Muscle of arm (tissue), 12 donors: ENCODE measurements around the gene NLRP12. TPM values are rescaled to one million over a fixed set of nuclear protein-coding genes. Genes with fewer than 3 reads are reported as not detected.
A peak's percentile ranks its signal among the peaks of the same experiment; 100 is the strongest.
"Not testable (repeated sequence)": the region's sequence is repeated elsewhere in the genome, so short reads cannot be mapped to it uniquely, and the experiment has no call there.

Experiments
- DNase-seq: peaks from one replicate; pipeline ENCODE4 v3.0.0-alpha.2; 2013
- polyA plus RNA-seq, 12 donors: library from polyadenylated mRNA; unstranded; fragments of 120-200 nt; gene quantifications; one replicate each; pipeline ENCODE4 v1.2.1, GENCODE V29; 2013; ENCODE audit not compliant: insufficient read length in 12 of 12

Gene NLRP12
- polyA plus RNA-seq, 12 donors: 0.20 to 0.62 (median 0.32) TPM; not detected in 2

DNA sequence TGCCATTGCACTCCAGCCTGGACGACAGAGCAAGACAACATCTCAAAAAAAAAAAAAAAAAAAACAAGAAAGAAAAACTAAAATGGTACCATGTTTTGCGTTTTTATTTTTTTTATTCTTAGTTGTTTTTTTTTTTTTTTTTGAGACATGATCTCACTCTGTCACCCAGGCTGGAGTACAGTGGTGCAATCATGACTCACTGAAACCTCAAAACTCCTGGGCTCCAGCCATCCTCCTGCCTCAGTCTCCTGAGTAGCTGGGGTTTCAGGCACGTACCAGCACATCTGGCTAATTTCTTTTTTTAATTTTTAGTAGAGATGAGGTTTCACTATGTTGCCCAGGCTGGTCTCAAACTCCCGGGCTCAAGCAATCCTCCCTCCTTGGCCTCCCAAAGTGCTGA is 16.8 kb upstream of the NLRP12 start:
- DNase-seq: not testable (repeated sequence)

DNA sequence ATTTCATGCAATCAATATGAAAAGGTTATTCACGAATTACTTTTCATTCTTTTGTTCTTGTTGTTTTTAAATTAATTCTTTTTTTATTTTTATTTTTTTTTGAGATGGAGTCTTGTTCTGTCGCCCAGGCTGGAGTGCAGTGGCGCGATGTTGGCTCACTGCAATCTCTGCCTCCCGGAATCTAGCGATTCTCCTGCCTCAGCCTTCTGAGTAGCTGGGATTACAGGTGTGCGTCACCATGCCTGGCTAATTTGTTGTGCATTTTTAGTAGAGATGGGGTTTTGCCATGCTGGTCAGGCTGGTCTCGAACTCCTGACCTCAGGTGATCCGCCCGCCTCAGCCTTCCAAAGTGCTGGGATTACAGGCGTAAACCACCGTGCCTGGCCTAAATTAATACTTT is 16.1 kb upstream of the NLRP12 start:
- not testable (repeated sequence) for DNase-seq

DNA sequence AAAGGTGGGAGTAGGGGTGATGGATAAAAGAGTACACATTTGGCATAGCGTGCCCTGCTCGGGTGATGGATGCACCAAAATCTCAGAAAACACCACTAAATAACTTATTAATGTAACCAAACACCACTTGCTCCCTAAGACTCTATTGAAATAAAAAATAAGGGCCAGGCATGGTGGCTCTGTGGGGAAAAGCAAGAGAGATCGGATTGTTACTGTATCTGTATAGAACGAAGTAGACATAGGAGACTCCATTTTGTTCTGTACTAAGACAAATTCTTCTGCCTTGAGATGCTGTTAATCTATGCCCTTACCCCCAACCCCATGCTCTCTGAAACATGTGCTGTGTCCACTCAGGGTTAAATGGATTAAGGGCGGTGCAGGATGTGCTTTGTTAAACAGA is 14.3 kb upstream of the NLRP12 start:
- not testable (repeated sequence) for DNase-seq

DNA sequence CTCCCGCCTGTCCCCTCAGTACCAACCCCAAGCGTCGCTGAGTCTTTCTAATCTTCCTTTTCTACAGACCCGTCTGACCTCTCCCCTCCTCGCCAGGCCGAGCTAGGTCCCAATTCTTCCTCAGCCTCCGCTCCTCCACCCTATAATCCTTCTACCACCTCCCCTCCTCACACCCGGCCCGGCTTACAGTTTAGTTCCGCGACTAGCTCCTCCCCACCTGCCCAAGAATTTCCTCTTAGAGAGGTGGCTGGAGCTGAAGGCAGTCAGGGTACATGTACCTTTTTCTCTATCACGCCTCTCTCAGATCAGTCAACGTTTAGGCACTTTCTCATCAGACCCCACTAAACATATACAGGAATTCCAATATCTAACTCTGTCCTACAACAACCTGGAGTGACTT is 8.7 kb upstream of the NLRP12 start:
- DNase-seq: not testable (repeated sequence)

DNA sequence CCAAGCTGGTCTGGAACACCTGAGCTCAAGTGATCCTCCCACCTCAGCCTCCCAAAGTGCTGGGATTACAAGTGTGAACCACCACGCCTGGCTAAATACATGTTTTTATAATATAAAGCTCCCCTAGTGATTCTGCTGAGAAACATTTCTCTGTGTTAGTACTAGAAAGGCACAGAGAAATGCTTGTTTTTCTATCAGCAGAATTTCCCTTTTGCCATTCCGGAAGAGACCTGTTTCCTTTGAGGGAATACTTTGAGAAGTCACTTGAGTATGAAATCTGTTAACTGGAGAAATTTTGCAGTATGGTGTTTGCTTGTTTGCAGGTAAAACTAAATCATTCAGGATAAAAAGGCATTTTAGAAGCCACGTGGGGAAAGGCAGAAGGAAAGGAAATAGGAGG is 4.4 kb upstream of the NLRP12 start:
- DNase-seq: no peak

DNA sequence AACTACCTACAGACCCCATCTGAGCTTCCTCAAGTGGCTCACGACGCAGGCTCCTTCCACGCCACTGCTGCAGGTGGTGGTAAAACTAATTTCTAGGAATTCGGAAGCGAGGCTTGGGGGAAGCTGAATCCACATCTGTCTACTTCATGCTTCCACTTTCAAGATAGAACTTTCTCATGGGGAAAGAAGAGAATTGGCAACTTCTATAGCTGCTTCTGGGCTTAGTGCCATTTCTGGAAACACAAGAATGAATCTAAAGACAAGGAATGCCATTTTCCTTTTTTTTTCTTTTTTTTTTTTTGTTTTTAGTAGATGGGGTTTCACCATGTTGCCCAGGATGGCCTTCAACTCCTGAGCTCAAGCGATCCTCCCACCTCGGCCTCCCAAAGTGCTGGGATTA is 2.8 kb upstream of the NLRP12 start:
- no peak for DNase-seq

DNA sequence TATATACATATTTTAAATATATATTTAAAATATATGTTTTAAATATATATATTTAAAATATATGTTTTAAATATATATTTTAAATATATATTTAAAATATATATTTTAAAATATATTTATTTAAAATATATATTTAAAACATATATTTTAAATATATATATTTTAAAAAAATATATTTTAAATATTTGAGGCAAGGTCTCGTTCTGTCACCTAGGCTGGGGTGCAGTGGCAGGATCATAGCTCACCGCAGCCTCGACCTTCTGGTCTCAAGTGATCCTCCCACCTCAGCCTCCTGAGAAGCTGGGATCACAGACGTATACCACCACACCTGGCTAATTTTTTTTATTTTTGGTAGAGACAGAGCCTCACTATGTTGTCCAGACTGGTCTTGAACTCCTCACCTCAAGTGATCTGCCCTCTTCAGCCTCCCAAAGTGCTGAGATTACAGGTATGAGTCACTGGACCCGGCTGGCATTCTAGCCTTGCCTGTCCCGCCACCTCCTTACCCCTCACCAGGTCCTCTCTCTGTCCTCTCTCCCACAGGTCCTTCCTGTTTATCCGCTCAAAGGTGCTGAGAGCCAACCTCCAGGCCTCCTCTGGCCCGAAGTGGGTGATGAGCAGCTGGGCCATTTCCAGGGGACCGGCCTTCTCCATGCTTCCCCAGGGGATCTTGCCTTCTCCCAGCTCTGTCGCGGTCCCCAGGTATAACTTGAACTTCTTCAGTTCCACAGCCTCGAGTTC is 564 bp downstream of the NLRP12 start:
- no peak for DNase-seq

DNA sequence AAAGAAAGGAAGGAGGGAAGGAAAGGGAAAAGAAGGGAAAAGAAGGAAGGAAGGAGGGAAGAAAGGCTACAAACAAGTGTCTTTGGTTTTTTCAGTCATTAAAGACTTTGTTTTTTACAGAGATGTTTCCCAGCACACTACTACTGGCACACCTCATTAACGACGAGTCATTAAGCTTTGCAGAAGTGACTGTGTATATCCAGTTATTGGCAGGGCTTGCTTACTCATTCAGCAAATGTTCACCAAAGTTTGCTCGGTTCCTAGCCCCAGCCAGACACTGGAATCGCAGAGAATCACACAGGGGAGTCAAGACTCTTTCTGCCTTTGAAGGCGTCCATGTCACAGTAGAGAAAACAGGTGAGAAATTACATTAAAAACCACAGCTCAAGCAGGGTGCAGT is 4.3 kb downstream of the NLRP12 start:
- no peak for DNase-seq

DNA sequence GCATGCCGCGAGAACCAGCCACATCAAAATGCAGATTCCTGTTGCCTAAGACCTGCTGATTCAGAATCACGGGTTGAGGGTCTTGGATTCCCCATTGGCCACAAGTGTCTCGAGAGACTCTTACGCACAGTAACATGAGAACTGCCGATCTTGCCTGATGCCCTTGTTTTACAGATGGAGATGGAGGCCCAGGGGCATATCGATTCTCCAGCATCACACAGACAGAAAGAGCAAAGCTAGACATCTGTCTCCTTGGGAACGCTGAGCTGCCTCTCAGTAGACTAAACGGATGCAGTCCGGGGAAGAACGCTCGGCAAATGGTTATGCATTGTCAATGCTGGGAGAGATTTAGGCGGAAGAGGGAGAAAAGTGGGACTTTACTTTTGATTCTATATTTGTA is 5.4 kb downstream of the NLRP12 start:
- no peak for DNase-seq

DNA sequence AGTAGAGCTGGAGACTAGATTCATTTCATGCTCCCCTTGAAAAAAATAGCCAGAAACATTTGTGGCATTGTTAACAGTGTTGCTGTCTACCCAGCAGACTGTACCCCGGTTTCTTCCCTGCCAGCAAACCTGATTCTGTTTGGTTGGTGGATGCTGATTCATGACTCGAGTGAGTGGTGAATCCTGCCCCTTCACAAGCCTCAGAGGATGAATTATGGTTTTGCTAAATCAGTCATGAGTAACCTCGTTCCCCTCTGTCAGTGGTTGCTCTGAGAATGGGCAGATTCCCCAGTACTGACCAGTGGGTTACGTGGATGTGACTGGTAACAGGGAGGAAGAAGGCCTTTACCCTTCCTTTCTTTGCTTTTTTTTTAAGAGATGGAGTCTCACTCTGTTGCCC is 10.1 kb downstream of the NLRP12 start:
- no peak for DNase-seq

DNA sequence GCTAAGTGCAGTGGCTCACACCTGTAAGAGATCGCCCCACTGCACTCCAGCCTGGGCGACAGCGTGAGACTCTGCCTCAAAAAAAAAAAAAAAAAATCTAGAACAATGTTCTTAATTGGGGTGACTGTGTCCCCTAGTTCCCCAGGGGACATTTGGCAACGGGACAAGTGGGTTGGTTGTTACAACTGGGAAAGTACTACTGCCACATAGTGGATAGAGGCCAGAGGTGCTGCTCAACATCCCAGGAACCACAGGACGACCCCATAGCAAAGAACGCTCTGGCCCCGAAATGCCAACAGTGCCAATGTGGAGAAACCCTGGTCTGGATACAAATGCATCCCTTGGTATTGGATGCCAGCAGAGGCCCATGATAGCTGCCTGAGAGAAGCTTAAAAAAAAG is 11.8 kb downstream of the NLRP12 start:
- DNase-seq: no peak

DNA sequence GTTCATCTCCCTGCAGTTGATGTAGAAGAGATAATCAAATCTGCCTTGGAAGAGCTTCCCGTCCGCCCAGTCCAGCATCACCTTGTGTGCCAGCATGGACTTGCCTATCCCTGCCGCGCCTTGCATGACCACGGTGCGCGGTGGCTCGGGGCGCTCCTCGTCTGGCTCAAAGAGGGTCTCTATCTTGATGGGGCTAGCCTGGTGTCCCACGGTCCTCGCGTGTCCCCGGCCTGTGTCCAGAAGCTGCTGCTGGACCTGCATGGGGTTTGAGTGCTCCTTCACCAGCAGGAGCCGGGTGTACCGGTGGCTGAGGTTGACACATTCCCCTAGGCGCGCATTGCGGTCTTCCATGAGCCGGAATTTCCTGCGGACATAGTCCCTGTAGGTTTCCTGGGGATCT is 13.2 kb downstream of the NLRP12 start:
- no peak for DNase-seq

DNA sequence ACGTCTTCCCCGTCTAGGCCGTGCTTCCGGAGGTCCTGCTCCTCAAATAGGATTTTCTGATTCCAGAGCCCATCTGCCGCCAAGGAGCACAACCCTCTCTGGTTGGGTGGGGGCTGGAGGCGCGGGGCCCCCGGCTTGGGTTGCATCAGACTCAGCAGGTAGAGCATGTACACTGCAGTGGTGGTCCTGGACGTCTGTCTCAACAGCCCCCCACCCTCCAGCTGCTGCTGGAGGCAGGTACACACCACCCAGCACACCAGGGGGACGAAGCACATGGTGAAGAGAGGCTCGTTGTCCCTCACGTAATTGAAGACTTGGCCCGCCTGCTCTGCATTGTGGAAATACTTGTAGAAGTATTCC is 13.9 kb downstream of the NLRP12 start:
- no peak for DNase-seq

DNA sequence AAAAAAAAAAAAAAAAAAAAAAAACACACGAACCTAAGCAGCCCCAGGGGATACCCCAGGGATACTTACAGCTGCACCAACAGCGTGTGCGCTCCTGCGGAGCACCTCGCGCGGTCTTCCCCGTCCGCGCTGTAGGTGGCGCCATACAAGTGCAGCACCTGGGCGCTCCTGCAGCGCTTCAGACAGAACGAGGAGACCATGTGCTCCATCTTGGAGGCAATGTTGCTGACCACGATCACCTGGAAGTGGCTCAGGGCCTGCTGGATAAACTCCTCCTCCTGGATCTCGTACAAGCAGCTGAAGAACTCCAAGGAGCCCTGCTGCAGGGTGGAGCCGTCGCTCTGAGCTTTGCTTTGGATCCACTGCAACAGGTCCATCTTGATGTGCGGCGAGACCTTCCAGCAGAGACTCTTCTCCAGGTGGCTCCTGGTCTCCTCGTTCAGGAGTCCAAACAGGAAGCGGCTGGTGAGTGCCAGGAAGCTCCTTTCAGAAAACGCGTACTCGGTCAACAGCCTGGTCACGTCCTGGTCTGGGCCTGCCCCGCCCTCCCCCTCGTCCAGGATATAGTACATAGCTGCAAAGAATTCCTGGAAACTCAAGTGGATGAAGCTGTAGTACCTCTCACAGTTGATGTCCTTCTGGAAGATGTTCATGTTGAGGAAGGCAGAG is 14.5 kb downstream of the NLRP12 start:
- DNase-seq: no peak

DNA sequence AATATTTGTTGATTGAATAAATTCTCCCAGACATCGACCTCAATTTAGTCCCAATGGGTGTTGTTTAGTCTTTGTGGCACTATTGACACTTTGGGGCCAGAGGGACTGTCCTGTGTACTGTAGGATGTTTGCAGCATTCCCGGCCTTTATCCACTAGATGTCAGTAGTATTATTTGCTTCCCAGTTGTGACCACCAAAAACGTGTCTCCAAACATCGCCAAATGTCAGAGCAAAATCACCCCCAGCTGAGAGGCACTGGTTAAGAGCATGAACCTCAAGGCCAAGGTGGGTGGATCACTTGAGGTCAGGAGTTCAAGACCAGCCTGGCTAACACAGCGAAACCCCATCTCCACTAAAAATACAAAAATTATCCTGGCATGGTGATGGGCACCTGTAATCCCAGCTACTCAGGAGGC is 15.4 kb downstream of the NLRP12 start:
- no peak for DNase-seq

DNA sequence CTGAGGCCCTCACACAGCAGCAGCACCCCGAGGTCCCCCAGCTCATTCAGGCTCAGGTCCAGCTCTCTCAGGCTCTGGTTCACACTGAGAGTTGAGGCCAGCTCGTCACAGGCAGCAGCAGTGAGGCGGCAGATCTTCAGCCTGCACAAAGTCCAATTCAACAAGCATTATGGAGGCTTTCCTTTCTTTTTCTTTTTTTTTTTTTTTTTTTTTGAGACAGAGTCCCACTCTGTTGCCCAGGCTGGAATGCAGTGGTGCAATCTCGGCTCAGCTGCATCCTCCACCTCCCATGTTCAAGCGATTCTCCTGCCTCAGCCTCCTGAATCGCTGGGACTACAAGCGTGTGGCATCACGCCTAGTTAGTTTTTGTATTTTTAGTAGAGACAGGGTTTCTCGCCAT is 22.9 kb downstream of the NLRP12 start:
- no peak for DNase-seq

DNA sequence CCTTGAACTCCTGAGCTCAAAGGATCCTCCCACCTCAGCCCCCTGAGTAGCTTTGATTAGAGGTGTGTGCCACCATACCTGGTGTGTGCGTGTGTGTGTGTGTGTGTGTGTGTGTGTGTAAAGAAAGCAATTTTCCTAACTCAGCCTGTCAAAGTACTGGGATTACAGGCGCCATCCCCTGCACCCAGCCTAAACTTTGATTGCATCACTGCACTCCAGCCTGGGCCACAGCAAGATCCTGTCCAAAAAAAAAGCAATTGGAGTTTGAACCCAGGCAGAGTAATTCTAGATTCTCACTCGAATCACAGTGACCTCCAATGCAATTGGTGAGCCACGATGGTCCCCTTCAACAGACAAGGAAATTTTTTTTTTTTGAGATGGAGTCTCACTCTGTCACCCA is 29.1 kb downstream of the NLRP12 start:
- no peak for DNase-seq

DNA sequence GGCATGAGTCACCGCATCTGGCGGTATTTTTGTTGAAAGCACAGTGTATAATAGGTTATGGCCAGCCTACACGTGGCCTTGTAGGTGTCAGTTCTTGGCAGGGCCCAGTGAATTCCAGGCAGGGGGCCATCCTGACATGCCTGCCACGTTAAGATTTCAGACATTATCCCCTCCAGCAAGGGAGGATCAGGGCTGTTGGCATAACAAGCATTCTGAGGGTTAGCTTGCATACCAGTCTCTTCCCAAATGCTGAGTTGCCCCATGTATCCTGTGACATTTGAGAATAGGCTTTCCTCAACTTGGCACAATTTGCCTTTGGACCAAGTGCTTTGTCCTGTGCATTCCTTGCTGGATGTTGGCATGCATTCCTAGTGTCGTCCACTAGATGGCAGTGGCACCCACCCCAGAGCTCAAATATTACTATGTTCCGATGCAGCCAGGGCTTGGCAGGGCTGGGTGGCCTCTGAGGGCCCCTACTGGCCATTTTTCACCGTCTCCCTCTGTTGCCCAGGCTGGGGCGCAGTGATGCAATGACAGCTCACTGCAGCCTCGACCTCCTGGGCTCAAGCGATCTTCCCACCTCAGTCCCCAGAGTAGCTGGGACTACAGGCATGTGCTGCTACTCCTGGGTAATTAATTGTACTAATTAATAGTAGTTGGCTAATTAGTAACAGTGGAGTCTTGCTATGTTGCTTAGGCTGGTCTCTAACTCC is 31.2 kb downstream of the NLRP12 start:
- DNase-seq: peak; percentile 74

DNA sequence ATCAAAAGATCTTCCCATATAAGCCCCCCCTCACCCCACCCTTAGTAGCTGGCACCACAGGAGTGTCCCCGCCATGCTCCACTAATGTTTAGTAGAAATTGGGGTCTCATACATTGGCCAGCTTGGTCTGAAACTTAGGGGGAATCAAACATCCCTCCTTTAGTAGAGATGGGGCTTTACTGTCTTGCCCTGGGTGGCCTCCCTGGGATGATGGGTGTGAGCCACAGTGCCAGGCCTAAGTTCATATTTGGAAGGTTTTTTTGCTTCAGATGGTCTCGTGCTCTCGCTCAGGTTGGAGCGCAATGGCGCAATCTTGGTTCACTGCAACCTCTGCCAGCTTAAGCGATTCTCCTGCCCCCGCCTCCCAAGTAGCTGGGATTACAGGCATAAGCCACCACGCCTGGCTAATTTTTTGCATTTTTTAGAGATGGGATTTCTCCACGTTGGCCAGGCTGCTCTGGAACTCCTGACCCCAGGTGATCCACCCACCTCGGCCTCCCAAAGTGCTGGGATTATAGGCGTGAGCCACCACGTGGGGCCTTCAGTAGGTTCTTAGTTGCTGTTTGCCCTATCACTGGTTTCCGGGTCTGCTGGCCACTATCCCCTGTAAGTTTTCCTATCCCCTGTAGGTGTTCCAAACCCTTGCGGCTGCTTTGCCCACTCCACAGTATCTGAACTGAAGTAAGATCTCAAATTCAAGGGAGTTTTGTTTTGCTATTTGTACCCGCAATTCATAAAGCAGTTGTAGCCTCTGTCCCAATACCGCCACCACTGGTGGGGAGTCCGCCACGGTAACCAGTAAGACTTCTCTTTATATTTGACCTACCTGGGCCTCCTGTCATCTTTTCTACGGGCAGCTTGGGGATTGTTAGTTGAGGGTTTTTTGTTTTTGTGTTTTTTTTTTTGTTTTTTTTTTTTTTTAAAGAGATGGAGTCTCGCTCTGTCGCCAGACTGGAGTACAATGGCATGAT is 34.1 kb downstream of the NLRP12 start:
- DNase-seq: no peak

DNA sequence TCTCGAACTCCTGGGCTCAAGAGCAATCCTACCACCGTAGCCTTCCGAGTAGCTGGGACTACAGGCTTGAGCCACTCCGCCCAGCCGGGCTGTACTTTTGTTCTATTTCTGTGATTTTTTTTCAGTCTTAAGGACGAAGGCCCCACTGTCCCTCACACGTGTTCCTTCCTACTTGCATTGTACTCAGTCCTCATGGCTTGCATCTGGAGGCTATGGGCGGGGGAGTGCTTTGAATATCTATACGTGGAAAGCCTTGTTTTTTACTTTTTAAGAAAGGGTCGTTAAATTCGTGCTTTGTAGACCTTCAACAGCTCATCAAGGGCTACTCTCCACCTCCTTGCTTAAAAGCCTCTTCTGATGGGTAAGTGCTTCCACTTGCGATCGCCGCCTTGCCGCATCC is 36.8 kb downstream of the NLRP12 start:
- DNase-seq: no peak

DNA sequence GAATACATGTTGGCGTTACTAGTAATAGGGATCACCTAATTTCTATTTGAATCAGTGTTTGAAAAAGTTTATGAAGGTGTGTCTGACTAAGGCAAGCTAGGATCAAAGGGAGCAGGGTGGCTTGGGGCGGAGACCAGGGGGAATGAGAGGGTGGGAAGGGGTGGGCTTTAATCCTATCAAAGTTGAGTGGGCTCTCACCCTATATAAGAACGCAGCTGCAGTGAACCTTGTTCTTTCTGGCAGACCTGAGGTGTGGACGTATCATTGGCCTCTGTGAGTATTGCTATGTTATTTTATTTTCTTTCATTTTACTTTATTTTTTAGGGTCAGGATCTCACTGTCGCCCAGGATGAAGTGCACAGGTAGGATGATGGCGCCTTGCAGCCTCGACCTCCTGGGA is 37.4 kb downstream of the NLRP12 start:
- DNase-seq: no peak
